H1 (cell line): Measurements from ENCODE around the gene NAV2. TPM values are rescaled to one million over a fixed set of nuclear protein-coding genes. Genes with fewer than 3 reads are reported as not detected.

ENCODE experiments used
- CTCF ChIA-PET: fragments of 300-600 bp; sonication (Branson Sonifier 250); formaldehyde crosslinking; loops from one replicate; lab custom pipeline; 2021; ENCODE audit not compliant: partially characterized antibody; lab: Charles Lee
- POLR2A ChIA-PET: fragments of 300-600 bp; sonication (Branson Sonifier 250); formaldehyde crosslinking; loops from one replicate; lab custom pipeline; 2021; ENCODE audit warnings: inconsistent platforms; ENCODE audit not compliant: partially characterized antibody; lab: Charles Lee
- DNase-seq, 2 experiments: peaks; one replicate each; pipeline versions ENCODE4 v3.0.0 to v3.0.0-alpha.2; 2010 to 2022; ENCODE audit warnings: low spot score in 2 of 2, low read depth in 1 of 2, mixed read lengths in 1 of 2
- FAIRE-seq: peaks from 2 replicates; lab custom pipeline; 2011; peaks lifted over from hg19 to GRCh38; lab: Jason Lieb, UNC
- H2AFZ ChIP-seq: 2 replicates; pipeline ENCODE4 v1.8.1; 2012; ENCODE audit warnings: low read length, inconsistent platforms
- H2AK5ac ChIP-seq: 2 replicates; pipeline ENCODE4 v1.6.1; 2013; ENCODE audit warnings: low read depth, low read length
- H2BK120ac ChIP-seq: replicated peaks from 2 replicates; pipeline ENCODE3; 2013; ENCODE audit warnings: low read depth, low read length, inconsistent platforms
- H2BK12ac ChIP-seq: 2 replicates; pipeline ENCODE4 v1.6.1; 2013; ENCODE audit warnings: low read depth, low read length
- H2BK15ac ChIP-seq: 2 replicates; pipeline ENCODE4 v1.6.1; 2013; ENCODE audit warnings: low read length
- H2BK20ac ChIP-seq: 2 replicates; pipeline ENCODE4 v1.6.1; 2013; ENCODE audit warnings: low read length
- H2BK5ac ChIP-seq: 2 replicates; pipeline ENCODE4 v1.6.1; 2013; ENCODE audit warnings: low read depth, low read length
- H3K14ac ChIP-seq: 2 replicates; pipeline ENCODE4 v1.6.1; 2013; ENCODE audit warnings: inconsistent platforms; ENCODE audit not compliant: insufficient read length
- H3K18ac ChIP-seq: 2 replicates; pipeline ENCODE4 v1.6.1; 2013; ENCODE audit warnings: low read length; ENCODE audit errors: extremely low read depth
- H3K23ac ChIP-seq: 2 replicates; pipeline ENCODE4 v1.6.1; 2013; ENCODE audit warnings: inconsistent platforms; ENCODE audit not compliant: insufficient read length
- H3K23me2 ChIP-seq: 2 replicates; pipeline ENCODE4 v1.6.1; 2013; ENCODE audit warnings: low read depth, low read length
- H3K27ac ChIP-seq: 2 replicates; pipeline ENCODE4 v1.6.1; 2011; ENCODE audit warnings: low read depth, low read length, inconsistent platforms
- H3K27me3 ChIP-seq, 4 experiments: replicated peaks in 1 of 4; 1 replicate in 1 of 4; 2 replicates in 3 of 4; pipeline versions ENCODE4 v1.6.1 to v1.8.1; 2011 to 2013; ENCODE audit warnings: low read length in 3 of 4, mild to moderate bottlenecking in 3 of 4, inconsistent platforms in 2 of 4, mixed read lengths in 2 of 4, moderate library complexity in 1 of 4; ENCODE audit not compliant: control insufficient read depth in 3 of 4, insufficient read depth in 3 of 4; ENCODE audit errors: extremely low read depth in 1 of 4
- H3K36me3 ChIP-seq, 4 experiments: 2 replicates each; pipeline versions ENCODE4 v1.6.1 to v1.8.1; 2011 to 2013; ENCODE audit warnings: mild to moderate bottlenecking in 4 of 4, low read length in 3 of 4, moderate library complexity in 2 of 4, control low read depth in 1 of 4, inconsistent platforms in 1 of 4; ENCODE audit not compliant: insufficient read depth in 4 of 4, control insufficient read depth in 2 of 4
- H3K4ac ChIP-seq: replicated peaks from 2 replicates; pipeline ENCODE3; 2013; ENCODE audit warnings: low read length, low read depth, mixed read lengths, inconsistent platforms; ENCODE audit not compliant: insufficient read length
- H3K4me1 ChIP-seq, 4 experiments: replicated peaks in 1 of 4; 1 replicate in 1 of 4; 2 replicates in 3 of 4; pipeline versions ENCODE4 v1.6.1 to v1.8.1; 2011 to 2013; ENCODE audit warnings: low read length in 3 of 4, inconsistent platforms in 2 of 4, mixed read lengths in 1 of 4; ENCODE audit not compliant: insufficient read depth in 4 of 4, control insufficient read depth in 3 of 4
- H3K4me2 ChIP-seq, 2 experiments: 2 replicates each; pipeline versions ENCODE4 v1.6.1 to v1.8.1; 2011 to 2013; ENCODE audit warnings: low read depth in 2 of 2, low read length in 2 of 2, control low read depth in 1 of 2, inconsistent platforms in 1 of 2, mild to moderate bottlenecking in 1 of 2; ENCODE audit not compliant: insufficient read depth in 1 of 2
- H3K4me3 ChIP-seq, 4 experiments: fragments of 200-600, 300-600 bp in 1 of 4; sonication (generic), shearing (Covaris generic), sonication (Bioruptor Twin) in 1 of 4; 2 replicates each; pipeline versions ENCODE4 v1.5.1 to v1.8.1; 2011 to 2016; ENCODE audit warnings: low read length in 4 of 4, low read depth in 3 of 4, control low read depth in 2 of 4, inconsistent platforms in 2 of 4, mild to moderate bottlenecking in 2 of 4, mixed read lengths in 1 of 4, moderate library complexity in 1 of 4; ENCODE audit not compliant: insufficient read depth in 2 of 4; ENCODE audit errors: extremely low read depth in 1 of 4
- H3K56ac ChIP-seq: replicated peaks from 2 replicates; pipeline ENCODE3; 2013; ENCODE audit warnings: low read depth, mild to moderate bottlenecking, mixed read lengths, low read length, inconsistent platforms; ENCODE audit not compliant: insufficient read length
- H3K79me1 ChIP-seq: 2 replicates; pipeline ENCODE4 v1.6.1; 2013; ENCODE audit warnings: low read depth, low read length, control low read depth
- H3K79me2 ChIP-seq, 2 experiments: 2 replicates each; pipeline versions ENCODE4 v1.6.1 to v1.8.1; 2012 to 2013; ENCODE audit warnings: low read length in 2 of 2, mild to moderate bottlenecking in 2 of 2, inconsistent platforms in 1 of 2; ENCODE audit not compliant: insufficient read depth in 2 of 2, control insufficient read depth in 1 of 2
- H3K9ac ChIP-seq, 4 experiments: replicated peaks in 1 of 4; 1 replicate in 1 of 4; 2 replicates in 3 of 4; pipeline versions ENCODE4 v1.6.1 to v1.8.1; 2011 to 2013; ENCODE audit warnings: low read depth in 3 of 4, low read length in 3 of 4, control low read depth in 2 of 4, mild to moderate bottlenecking in 2 of 4, moderate library complexity in 2 of 4, inconsistent platforms in 1 of 4; ENCODE audit errors: extremely low read depth in 1 of 4
- H3K9me3 ChIP-seq, 2 experiments: 2 replicates each; pipeline versions ENCODE4 v1.6.1 to v1.8.1; 2012 to 2013; ENCODE audit warnings: mild to moderate bottlenecking in 2 of 2, moderate library complexity in 2 of 2, control low read depth in 1 of 2, inconsistent platforms in 1 of 2, low read depth in 1 of 2, low read length in 1 of 2, mixed read lengths in 1 of 2; ENCODE audit not compliant: insufficient read depth in 2 of 2
- H4K20me1 ChIP-seq, 2 experiments: replicated peaks in 1 of 2; 2 replicates each; pipeline versions ENCODE3 to v1.8.1; 2011 to 2013; ENCODE audit warnings: inconsistent platforms in 2 of 2, low read length in 2 of 2, mild to moderate bottlenecking in 1 of 2; ENCODE audit not compliant: insufficient read depth in 2 of 2, control insufficient read depth in 1 of 2
- H4K5ac ChIP-seq: 2 replicates; pipeline ENCODE4 v1.6.1; 2013; ENCODE audit warnings: low read length, low read depth, mixed read lengths, inconsistent platforms; ENCODE audit not compliant: insufficient read length
- H4K8ac ChIP-seq: 2 replicates; pipeline ENCODE4 v1.8.0; 2013; ENCODE audit warnings: mild to moderate bottlenecking, moderate library complexity, low read length, inconsistent platforms; ENCODE audit not compliant: insufficient read depth; ENCODE audit errors: extremely low read depth
- H4K91ac ChIP-seq: replicated peaks from 2 replicates; pipeline ENCODE3; 2013; ENCODE audit warnings: low read length, mixed read lengths, inconsistent platforms; ENCODE audit not compliant: insufficient read length
- CBX5 ChIP-seq: fragments of 300-800, 300-1000 bp; sonication (generic); IDR thresholded peaks from 2 replicates; pipeline ENCODE4 v1.7.1; 2016; ENCODE audit warnings: antibody characterized with exemption, low read length, low read depth
- TEAD4 ChIP-seq: IDR thresholded peaks from 2 replicates; pipeline ENCODE4 v1.6.1; 2012; ENCODE audit warnings: low read depth, low read length, inconsistent platforms, mixed read lengths
- ZNF274 ChIP-seq: IDR thresholded peaks from 2 replicates; pipeline ENCODE4 v1.7.0; 2012; ENCODE audit warnings: low read length, borderline replicate concordance; ENCODE audit errors: extremely low read depth
- WGBS, 2 experiments: shearing (Covaris generic) in 1 of 2; methylation state at CpG; one replicate each; pipeline versions ENCODE4 v1.1.6 to v1.1.7; 2013 to 2015; ENCODE audit warnings: low lambda C conversion rate in 2 of 2, mixed read lengths in 2 of 2, inconsistent platforms in 1 of 2, low coverage in 1 of 2, missing lambda C conversion rate in 1 of 2; ENCODE audit not compliant: insufficient replicate concordance in 2 of 2, insufficient coverage in 1 of 2, insufficient read length in 1 of 2; ENCODE audit errors: extremely low coverage in 1 of 2, missing lambda C conversion rate in 1 of 2; 5-methylcytosine and 5-hydroxymethylcytosine counted together
- polyA plus RNA-seq, 7 experiments: library from polyadenylated mRNA; depleted of rRNA in 3 of 7; stranded (reverse) in 5 of 7; unstranded in 2 of 7; fragments of >200 nt in 5 of 7; fragments of 200-250 nt in 2 of 7; gene quantifications; 1 replicate in 5 of 7; 2 replicates in 1 of 7; 4 replicates in 1 of 7; pipeline versions ENCODE4 v1.2.1 to v1.2.3, GENCODE V29; 2011 to 2013; ENCODE audit warnings: missing spikeins in 2 of 7, mixed read lengths in 2 of 7
- total RNA-seq: library from RNA; stranded (reverse); fragmentation: NEBNext Ultra II Directional; extraction: Animal tissue kit (Norgen Biotek cat#: 25700); gene quantifications from 2 replicates; pipeline ENCODE4 v1.2.1, GENCODE V29; 2021

Gene NAV2
- total and polyA plus RNA-seq, 2 of the 8 experiments (the other 6 are each of a cell fraction or from before 2014, with no cell fraction given): 35.6 to 73.6 TPM

GRCh38 chr11:19687392-19687791, 25.2 kb upstream of the NAV2 start:
- ChIA-PET CTCF (interaction anchor here (0.9 to 1.2 kb wide), 3 partner anchors 9 to 373 kb away, joined by 3 to 4 read pairs (median 3); no protein-coding TSS in a partner anchor), POLR2A (no interaction called here)
- Histone ChIP-seq H3K9ac (no peak overlapping the region), H2BK120ac (no peak overlapping the region), H3K14ac (no peak overlapping the region), H3K27ac (no peak overlapping the region), H3K4me2 (no peak overlapping the region), H2BK5ac (no peak overlapping the region), H3K36me3 (no peaks in the 10 kb centered on the region), H4K5ac (no peak overlapping the region), H3K4me3 (no peak overlapping the region), H3K56ac (no peak overlapping the region), H2AK5ac (no peak overlapping the region), H3K4ac (no peak overlapping the region), H4K8ac (no peak overlapping the region), H3K4me1 (peaks cover 0 to 2% (median 0%) of the 10 kb centered on the region in 4 experiments; a peak in 1 of 7 replicates), H4K20me1 (peaks cover 0 to 2% of the 10 kb centered on the region in 2 experiments), H3K79me2 (no peaks in the 10 kb centered on the region), H2BK20ac (no peak overlapping the region), H3K23me2 (no peaks in the 10 kb centered on the region), H2BK15ac (no peak overlapping the region), H3K79me1 (no peaks in the 10 kb centered on the region), H2AFZ (no peak overlapping the region), H3K18ac (no peak overlapping the region), H3K9me3 (no peaks in the 10 kb centered on the region), H3K27me3 (no peaks in the 10 kb centered on the region), H2BK12ac (no peak overlapping the region), H3K23ac (no peak overlapping the region), H4K91ac (no peak overlapping the region)
- FAIRE-seq: no peak
- WGBS, 2 experiments: 82% methylated on average over 1 of the region's 1 CpG; no CpG with 5 or more reads in 1 of the 2 experiments
- DNase-seq: no peak
- TF ChIP-seq TEAD4 (no peak), CBX5 (no peak), ZNF274 (no peak)
